ENCODE data around the gene PDSS2. TPM values are rescaled to one million over a fixed set of nuclear protein-coding genes. Genes with fewer than 3 reads are reported as not detected.
"Not testable (repeated sequence)": the region's sequence is repeated elsewhere in the genome, so short reads cannot be mapped to it uniquely, and the experiment has no call there.

PDSS2 gene
- total RNA-seq, 4 donors from 2014 or later = 2.3 to 16.9 (median 10.7) TPM

GRCh38 chr6:107315114-107315513 is 144.2 kb downstream of the PDSS2 start:
- no peaks in the 10 kb centered on the region for H3K36me3 ChIP-seq
- TF ChIP-seq POLR2A (IDR thresholded peaks at IDR 0.05) = no peak
- no peak for TF ChIP-seq CTCF (IDR thresholded peaks at IDR 0.05)
- H3K4me3 ChIP-seq = no peak overlapping the region
- no peaks in the 10 kb centered on the region for H3K4me1 ChIP-seq
- H3K9me3 ChIP-seq = no peaks in the 10 kb centered on the region
- no peak for DNase-seq
- no peak overlapping the region for H3K27ac ChIP-seq
- H3K27me3 ChIP-seq = no peaks in the 10 kb centered on the region
- intact Hi-C loops (cut with DNase I; ENCODE audit: low total_unique reads) = no loop called here

- H3K4me1 ChIP-seq = no peaks in the 10 kb centered on the region
- TF ChIP-seq POLR2A (IDR thresholded peaks at IDR 0.05) = no peak
- no peak for TF ChIP-seq CTCF (IDR thresholded peaks at IDR 0.05)
- no peaks in the 10 kb centered on the region for H3K9me3 ChIP-seq
- H3K36me3 ChIP-seq = no peaks in the 10 kb centered on the region
- DNase-seq = no peak
- no peaks in the 10 kb centered on the region for H3K27me3 ChIP-seq
- H3K27ac ChIP-seq = no peak overlapping the region
- no peak overlapping the region for H3K4me3 ChIP-seq
- intact Hi-C loops (cut with DNase I; ENCODE audit: low total_unique reads) = no loop called here
Observed at GRCh38 chr6:107314531-107314939, 144.8 kb downstream of the PDSS2 start.

- Histone ChIP-seq H3K4me1 (no peaks in the 10 kb centered on the region), H3K4me3 (no peak overlapping the region), H3K36me3 (no peaks in the 10 kb centered on the region), H3K27me3 (no peaks in the 10 kb centered on the region), H3K9me3 (no peaks in the 10 kb centered on the region), H3K27ac (no peak overlapping the region)
- no peak for TF ChIP-seq CTCF (IDR thresholded peaks at IDR 0.05)
- TF ChIP-seq POLR2A (IDR thresholded peaks at IDR 0.05) = no peak
- intact Hi-C loops (cut with DNase I; ENCODE audit: low total_unique reads) = no loop called here
- no peak for DNase-seq
Observed at GRCh38 chr6:107313776-107314175, 145.6 kb downstream of the PDSS2 start.

GRCh38 chr6:107310362-107310761 is 149.0 kb downstream of the PDSS2 start:
- Histone ChIP-seq H3K4me3 (no peak overlapping the region), H3K27ac (no peak overlapping the region), H3K9me3 (no peaks in the 10 kb centered on the region), H3K36me3 (no peaks in the 10 kb centered on the region), H3K4me1 (no peaks in the 10 kb centered on the region), H3K27me3 (no peaks in the 10 kb centered on the region)
- DNase-seq = no peak
- intact Hi-C loops (cut with DNase I; ENCODE audit: low total_unique reads) = no loop called here
- TF ChIP-seq POLR2A (IDR thresholded peaks at IDR 0.05) (no peak), CTCF (IDR thresholded peaks at IDR 0.05) (no peak)

- intact Hi-C loops (cut with DNase I; ENCODE audit: low total_unique reads) = no loop called here
- Histone ChIP-seq H3K9me3 (no peaks in the 10 kb centered on the region), H3K4me1 (no peaks in the 10 kb centered on the region), H3K4me3 (no peak overlapping the region), H3K27ac (no peak overlapping the region), H3K27me3 (no peaks in the 10 kb centered on the region), H3K36me3 (no peaks in the 10 kb centered on the region)
- no peak for TF ChIP-seq POLR2A (IDR thresholded peaks at IDR 0.05)
- TF ChIP-seq CTCF (IDR thresholded peaks at IDR 0.05) = no peak
- DNase-seq = no peak
Observed at GRCh38 chr6:107308677-107309076, 150.7 kb downstream of the PDSS2 start.

GRCh38 chr6:107305994-107306393 is 153.4 kb downstream of the PDSS2 start:
- DNase-seq; H3K4me1 ChIP-seq; H3K4me3 ChIP-seq; H3K27me3 ChIP-seq; H3K36me3 ChIP-seq; intact Hi-C loops (cut with DNase I; ENCODE audit: low total_unique reads); H3K9me3 ChIP-seq; H3K27ac ChIP-seq: not testable (repeated sequence)
